ENCODE measurements around the gene PLEKHM1.

The PLEKHM1 gene

GRCh38 chr17:45394913-45395568, 95.5 kb downstream of the PLEKHM1 start:
- peak; percentile 89 to 93 for DNase-seq (ENCODE audit: low read depth in 2 of 2)
- H3K4me3 ChIP-seq (replicated peaks in 1 of 2; ENCODE audit: low read depth in 2 of 2, low read length in 2 of 2): peak overlapping the region in 1 of 2 donors; percentile 28
- TF ChIP-seq CTCF (IDR thresholded peaks at IDR 0.05; ENCODE audit: low read depth, low read length): peak; percentile 74

GRCh38 chr17:45394564-45394912, 96.0 kb downstream of the PLEKHM1 start:
- H3K4me3 ChIP-seq (replicated peaks in 1 of 2; ENCODE audit: low read depth in 2 of 2, low read length in 2 of 2): no peak overlapping the region
- no peak for DNase-seq (ENCODE audit: low read depth in 2 of 2)
- TF ChIP-seq CTCF (IDR thresholded peaks at IDR 0.05; ENCODE audit: low read depth, low read length): no peak

- H3K4me3 ChIP-seq (replicated peaks in 1 of 2; ENCODE audit: low read depth in 2 of 2, low read length in 2 of 2): no peak overlapping the region
- no peak for TF ChIP-seq CTCF (IDR thresholded peaks at IDR 0.05; ENCODE audit: low read depth, low read length)
- DNase-seq (ENCODE audit: low read depth in 2 of 2): no peak
Measured at GRCh38 chr17:45394091-45394490, 96.4 kb downstream of the PLEKHM1 start.

GRCh38 chr17:45393411-45393810, 97.1 kb downstream of the PLEKHM1 start:
- no peak for TF ChIP-seq CTCF (IDR thresholded peaks at IDR 0.05; ENCODE audit: low read depth, low read length)
- no peak overlapping the region for H3K4me3 ChIP-seq (replicated peaks in 1 of 2; ENCODE audit: low read depth in 2 of 2, low read length in 2 of 2)

GRCh38 chr17:45391918-45392317, 98.6 kb downstream of the PLEKHM1 start:
- no peak for TF ChIP-seq CTCF (IDR thresholded peaks at IDR 0.05; ENCODE audit: low read depth, low read length)
- no peak for DNase-seq (ENCODE audit: low read depth in 2 of 2)
- no peak overlapping the region for H3K4me3 ChIP-seq (replicated peaks in 1 of 2; ENCODE audit: low read depth in 2 of 2, low read length in 2 of 2)

More at GRCh38 chr17:45393411-45393810, 97.1 kb downstream of the PLEKHM1 start:
- DNase-seq (ENCODE audit: low read depth in 2 of 2): no peak

- no peak for TF ChIP-seq CTCF (IDR thresholded peaks at IDR 0.05; ENCODE audit: low read depth, low read length)
Measured at GRCh38 chr17:45391291-45391690, 99.2 kb downstream of the PLEKHM1 start.

GRCh38 chr17:45389354-45389753, 101.2 kb downstream of the PLEKHM1 start:
- H3K4me3 ChIP-seq (replicated peaks in 1 of 2; ENCODE audit: low read depth in 2 of 2, low read length in 2 of 2): no peak overlapping the region
- DNase-seq (ENCODE audit: low read depth in 2 of 2): no peak
- TF ChIP-seq CTCF (IDR thresholded peaks at IDR 0.05; ENCODE audit: low read depth, low read length): no peak

More at GRCh38 chr17:45391291-45391690, 99.2 kb downstream of the PLEKHM1 start:
- DNase-seq (ENCODE audit: low read depth in 2 of 2): no peak
- no peak overlapping the region for H3K4me3 ChIP-seq (replicated peaks in 1 of 2; ENCODE audit: low read depth in 2 of 2, low read length in 2 of 2)

Measured in cardiac fibroblast (primary cell).